ENCODE results near the gene RUBCN. TPM values are rescaled to one million over a fixed set of nuclear protein-coding genes. Genes with fewer than 3 reads are reported as not detected.
A peak's percentile ranks its signal among the peaks of the same experiment; 100 is the strongest.

The RUBCN gene
- total RNA-seq, 1 experiment from 2014 or later = 25.6 TPM

DNA sequence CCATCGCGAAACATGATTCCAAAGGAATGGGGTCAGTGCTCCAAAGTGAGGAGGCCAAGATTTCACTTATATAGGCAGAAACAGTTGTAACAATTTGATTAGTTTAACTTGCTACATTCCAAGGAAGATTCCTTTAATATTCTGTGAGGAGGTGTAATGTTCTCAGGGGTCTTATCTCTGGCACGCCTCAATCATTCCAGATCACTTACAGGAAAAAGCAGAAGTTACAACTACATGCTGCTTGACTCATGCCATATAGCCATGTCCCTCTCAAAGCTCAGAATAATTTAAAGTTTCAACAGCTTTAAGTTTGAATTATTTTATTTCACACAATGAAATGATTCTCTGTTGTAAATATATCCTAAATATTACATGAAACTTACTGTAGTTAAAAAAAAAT lies 9.5 kb upstream of the RUBCN start:
- H3K27me3 ChIP-seq (replicated peaks; ENCODE audit: insufficient read depth, low read depth, low read length, poor library complexity) = no peaks in the 10 kb centered on the region
- TF ChIP-seq, protein P1, sequence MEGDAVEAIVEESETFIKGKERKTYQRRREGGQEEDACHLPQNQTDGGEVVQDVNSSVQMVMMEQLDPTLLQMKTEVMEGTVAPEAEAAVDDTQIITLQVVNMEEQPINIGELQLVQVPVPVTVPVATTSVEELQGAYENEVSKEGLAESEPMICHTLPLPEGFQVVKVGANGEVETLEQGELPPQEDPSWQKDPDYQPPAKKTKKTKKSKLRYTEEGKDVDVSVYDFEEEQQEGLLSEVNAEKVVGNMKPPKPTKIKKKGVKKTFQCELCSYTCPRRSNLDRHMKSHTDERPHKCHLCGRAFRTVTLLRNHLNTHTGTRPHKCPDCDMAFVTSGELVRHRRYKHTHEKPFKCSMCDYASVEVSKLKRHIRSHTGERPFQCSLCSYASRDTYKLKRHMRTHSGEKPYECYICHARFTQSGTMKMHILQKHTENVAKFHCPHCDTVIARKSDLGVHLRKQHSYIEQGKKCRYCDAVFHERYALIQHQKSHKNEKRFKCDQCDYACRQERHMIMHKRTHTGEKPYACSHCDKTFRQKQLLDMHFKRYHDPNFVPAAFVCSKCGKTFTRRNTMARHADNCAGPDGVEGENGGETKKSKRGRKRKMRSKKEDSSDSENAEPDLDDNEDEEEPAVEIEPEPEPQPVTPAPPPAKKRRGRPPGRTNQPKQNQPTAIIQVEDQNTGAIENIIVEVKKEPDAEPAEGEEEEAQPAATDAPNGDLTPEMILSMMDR (conservative IDR thresholded peaks at IDR 0.05; ENCODE audit: low read depth, low read length) = no peak
- no peak for TF ChIP-seq EZH2 (IDR thresholded peaks at IDR 0.05; ENCODE audit: borderline replicate concordance, low read depth, low read length, poor library complexity, severe bottlenecking)
- DNase-seq (ENCODE audit: low spot score) = no peak
- intact Hi-C loops (cut with micrococcal nuclease; ENCODE audit: unreplicated experiment) = no loop called here
- H3K27ac ChIP-seq (ENCODE audit: low read depth, low read length, poor library complexity, severe bottlenecking) = no peak overlapping the region
- ChIA-PET POLR2A (ENCODE audit: low non-redundant PET) (no interaction called here), CTCF (no interaction called here)
- H3K36me3 ChIP-seq (ENCODE audit: insufficient read depth, low read length, poor library complexity, severe bottlenecking) = no peaks in the 10 kb centered on the region
- BruUV-seq (replicated peaks) = no TSS peak
- H3K4me3 ChIP-seq (ENCODE audit: low read depth, low read length, poor library complexity, severe bottlenecking) = no peak overlapping the region
- H3K9me3 ChIP-seq (ENCODE audit: low read depth, low read length, poor library complexity, severe bottlenecking) = no peaks in the 10 kb centered on the region
- H3K4me1 ChIP-seq (ENCODE audit: insufficient read depth, low read length, poor library complexity, severe bottlenecking) = no peaks in the 10 kb centered on the region

DNA sequence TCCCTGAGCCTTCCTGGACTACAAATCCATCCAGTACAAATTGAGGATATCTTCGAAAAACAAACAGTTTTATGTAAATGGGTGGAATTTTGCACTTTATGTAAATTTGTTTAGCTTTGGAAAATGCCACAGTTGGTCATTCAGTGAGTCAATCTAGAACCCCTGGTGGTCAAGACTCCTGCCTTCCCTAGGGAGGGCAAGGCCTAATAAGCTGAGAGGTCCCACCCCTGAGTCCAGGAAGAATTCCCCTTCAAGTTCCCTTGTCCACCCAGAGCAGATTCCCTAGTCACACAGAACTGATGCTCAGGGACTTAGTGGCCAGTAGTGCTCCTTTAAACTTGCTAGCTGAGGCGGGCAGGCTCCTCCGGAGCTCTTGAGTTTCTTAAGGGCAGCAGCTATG lies 6.1 kb upstream of the RUBCN start:
- Histone ChIP-seq H3K4me3 (ENCODE audit: low read depth, low read length, poor library complexity, severe bottlenecking) (no peak overlapping the region), H3K36me3 (ENCODE audit: insufficient read depth, low read length, poor library complexity, severe bottlenecking) (no peaks in the 10 kb centered on the region), H3K9me3 (ENCODE audit: low read depth, low read length, poor library complexity, severe bottlenecking) (no peaks in the 10 kb centered on the region), H3K27ac (ENCODE audit: low read depth, low read length, poor library complexity, severe bottlenecking) (no peak overlapping the region), H3K27me3 (replicated peaks; ENCODE audit: insufficient read depth, low read depth, low read length, poor library complexity) (no peaks in the 10 kb centered on the region), H3K4me1 (ENCODE audit: insufficient read depth, low read length, poor library complexity, severe bottlenecking) (peaks cover 3% of the 10 kb centered on the region)
- TF ChIP-seq EZH2 (IDR thresholded peaks at IDR 0.05; ENCODE audit: borderline replicate concordance, low read depth, low read length, poor library complexity, severe bottlenecking) = no peak
- TF ChIP-seq, protein P1 (conservative IDR thresholded peaks at IDR 0.05; ENCODE audit: low read depth, low read length) = no peak
- ChIA-PET POLR2A (ENCODE audit: low non-redundant PET) (no interaction called here), CTCF (no interaction called here)
- BruUV-seq (replicated peaks) = no TSS peak
- intact Hi-C loops (cut with micrococcal nuclease; ENCODE audit: unreplicated experiment) = no loop called here
- DNase-seq (ENCODE audit: low spot score) = no peak

- ChIA-PET CTCF (no interaction called here), POLR2A (ENCODE audit: low non-redundant PET) (no interaction called here)
- no peak for DNase-seq (ENCODE audit: low spot score)
- peak overlapping the region; percentile 71 for H3K27ac ChIP-seq (ENCODE audit: low read depth, low read length, poor library complexity, severe bottlenecking)
- H3K4me1 ChIP-seq (ENCODE audit: insufficient read depth, low read length, poor library complexity, severe bottlenecking) = peaks cover 12% of the 10 kb centered on the region
- no TSS peak for BruUV-seq (replicated peaks)
- peak overlapping the region; percentile 98 for H3K4me3 ChIP-seq (ENCODE audit: low read depth, low read length, poor library complexity, severe bottlenecking)
- TF ChIP-seq EZH2 (IDR thresholded peaks at IDR 0.05; ENCODE audit: borderline replicate concordance, low read depth, low read length, poor library complexity, severe bottlenecking) = no peak
- TF ChIP-seq, protein P1 (conservative IDR thresholded peaks at IDR 0.05; ENCODE audit: low read depth, low read length) = no peak
- H3K9me3 ChIP-seq (ENCODE audit: low read depth, low read length, poor library complexity, severe bottlenecking) = no peaks in the 10 kb centered on the region
- no peaks in the 10 kb centered on the region for H3K27me3 ChIP-seq (replicated peaks; ENCODE audit: insufficient read depth, low read depth, low read length, poor library complexity)
- intact Hi-C loops (cut with micrococcal nuclease; ENCODE audit: unreplicated experiment) = no loop called here
- H3K36me3 ChIP-seq (ENCODE audit: insufficient read depth, low read length, poor library complexity, severe bottlenecking) = no peaks in the 10 kb centered on the region
These were observed 1.2 kb upstream of the RUBCN start for GRCh38 chr3:197737749-197738462.
